GM19193 (cell line): ENCODE results near the gene AGAP1.

Experiments used
- POLR2A ChIP-seq: IDR thresholded peaks from 4 replicates; pipeline ENCODE4 v1.6.1; 2011; ENCODE audit not compliant: insufficient read depth, insufficient read length; ENCODE audit errors: extremely low read depth

AGAP1 gene

DNA sequence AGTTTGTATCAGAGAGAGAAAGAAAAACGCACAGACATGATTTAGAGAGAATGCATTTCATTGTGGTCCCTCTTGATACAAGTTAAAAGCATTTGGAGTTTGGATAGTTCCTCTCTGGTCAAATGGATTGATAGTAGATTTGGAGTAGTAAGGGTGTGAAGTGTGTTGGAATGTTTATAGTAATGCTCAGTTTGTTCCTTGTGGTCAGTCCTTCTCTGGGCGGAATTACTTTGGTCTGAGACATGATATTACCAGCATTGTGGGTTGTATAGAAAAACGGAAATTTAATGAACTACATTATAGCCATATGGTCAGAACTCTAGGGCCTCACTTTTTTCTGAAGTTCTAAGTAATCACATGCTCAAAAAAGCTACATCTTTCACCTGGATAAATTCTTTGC, 178.9 kb downstream of the AGAP1 start:
- TF ChIP-seq POLR2A: no peak

DNA sequence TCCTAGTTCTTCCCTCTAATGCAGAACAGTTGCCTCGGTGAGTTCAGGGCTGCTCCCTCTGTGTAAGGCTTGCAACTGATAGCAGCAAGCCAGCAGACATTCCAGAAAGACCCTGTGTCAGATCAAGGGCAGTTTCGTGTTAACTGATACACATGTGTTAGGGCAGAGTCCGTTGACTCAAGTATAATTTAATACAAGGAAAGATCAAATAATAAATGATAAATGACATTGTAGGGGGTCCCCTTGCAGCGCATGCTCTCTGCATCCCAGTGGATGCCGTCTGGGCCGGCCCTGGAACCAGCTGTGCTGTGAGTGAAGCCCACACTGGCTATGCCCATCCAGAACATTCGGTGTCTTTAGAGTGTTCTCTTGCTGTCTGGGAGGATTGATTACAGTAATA, 180.3 kb downstream of the AGAP1 start:
- TF ChIP-seq POLR2A: no peak

GRCh38 chr2:235674812-235675211, 181.0 kb downstream of the AGAP1 start:
- no peak for TF ChIP-seq POLR2A

DNA sequence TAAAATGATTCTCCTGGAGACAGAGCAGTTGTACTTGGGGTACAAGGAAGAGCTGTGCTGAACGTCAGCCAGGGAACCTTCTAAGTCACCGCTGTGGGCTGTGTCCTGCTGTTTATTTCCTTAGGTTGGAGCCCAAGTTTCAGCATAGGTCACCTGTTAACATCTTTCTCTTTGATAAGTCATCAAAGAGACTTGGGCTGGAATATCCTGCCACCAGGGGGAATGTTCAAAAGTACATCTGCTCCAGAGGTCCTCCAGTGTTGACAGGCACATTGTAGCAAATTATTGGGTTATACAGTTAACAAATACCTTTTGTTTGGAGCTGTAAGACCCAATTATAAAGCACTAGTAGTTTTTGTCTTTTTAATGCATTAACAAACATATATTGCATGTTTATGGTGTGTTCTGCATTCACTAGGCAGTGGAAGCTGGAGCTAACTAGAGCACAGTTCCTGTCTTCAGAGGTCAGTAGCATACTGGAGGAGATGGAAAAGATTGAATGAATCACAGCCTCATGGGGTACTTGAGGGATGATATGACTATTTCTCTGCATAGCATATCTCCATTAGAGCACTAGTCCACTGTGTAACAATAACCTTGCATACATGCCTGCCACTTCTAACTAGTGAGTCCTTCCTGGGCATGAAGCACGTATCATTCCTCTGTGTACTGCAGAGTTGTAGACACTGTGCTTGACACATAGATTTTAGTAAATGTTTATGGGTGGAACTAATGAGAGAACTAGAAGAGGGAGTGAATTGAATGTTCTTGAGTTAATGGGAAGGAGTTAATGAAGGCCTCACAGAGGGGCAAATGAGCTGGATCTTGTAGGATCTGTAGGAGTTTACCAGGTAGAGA, 182.1 kb downstream of the AGAP1 start:
- no peak for TF ChIP-seq POLR2A

DNA sequence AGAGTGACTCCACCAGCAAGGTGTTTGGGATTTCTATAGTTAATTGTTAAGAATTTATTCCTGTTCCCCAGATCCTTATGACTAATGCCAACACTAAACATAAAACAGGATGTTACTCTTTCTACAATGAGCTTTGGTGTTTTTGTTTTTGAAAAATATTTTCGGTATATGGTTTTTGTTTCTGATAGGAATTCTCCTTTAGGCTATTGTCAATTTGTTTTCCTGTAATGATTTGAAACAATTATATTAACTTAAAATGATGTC, 182.6 kb downstream of the AGAP1 start:
- TF ChIP-seq POLR2A: no peak

- no peak for TF ChIP-seq POLR2A
These were observed 183.5 kb downstream of the AGAP1 start for GRCh38 chr2:235677276-235677788.

- no peak for TF ChIP-seq POLR2A
These were observed 184.1 kb downstream of the AGAP1 start for GRCh38 chr2:235677937-235678336.

DNA sequence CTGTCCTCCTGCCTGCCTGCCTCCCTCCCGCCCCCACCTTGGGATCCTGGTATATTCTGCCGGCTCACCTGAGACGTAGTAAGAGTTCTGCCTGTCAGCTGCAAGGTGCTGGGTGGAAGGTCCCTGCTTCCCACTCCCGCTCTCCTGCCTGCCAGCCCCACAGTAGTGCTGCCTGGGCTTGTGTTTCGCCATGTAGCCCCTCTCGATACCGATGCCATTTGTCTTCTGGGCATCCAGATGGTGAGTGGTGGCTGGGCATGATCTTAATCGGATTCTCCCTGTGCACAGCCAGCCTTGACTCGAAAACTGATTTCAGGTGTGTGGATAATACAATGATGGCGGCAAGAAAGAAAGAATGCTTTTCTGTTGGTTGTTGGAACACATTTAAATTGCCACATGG, 184.9 kb downstream of the AGAP1 start:
- TF ChIP-seq POLR2A: no peak

GRCh38 chr2:235679471-235679870, 185.6 kb downstream of the AGAP1 start:
- TF ChIP-seq POLR2A: no peak

- TF ChIP-seq POLR2A: no peak
These were observed 191.3 kb downstream of the AGAP1 start for GRCh38 chr2:235685024-235685721.

DNA sequence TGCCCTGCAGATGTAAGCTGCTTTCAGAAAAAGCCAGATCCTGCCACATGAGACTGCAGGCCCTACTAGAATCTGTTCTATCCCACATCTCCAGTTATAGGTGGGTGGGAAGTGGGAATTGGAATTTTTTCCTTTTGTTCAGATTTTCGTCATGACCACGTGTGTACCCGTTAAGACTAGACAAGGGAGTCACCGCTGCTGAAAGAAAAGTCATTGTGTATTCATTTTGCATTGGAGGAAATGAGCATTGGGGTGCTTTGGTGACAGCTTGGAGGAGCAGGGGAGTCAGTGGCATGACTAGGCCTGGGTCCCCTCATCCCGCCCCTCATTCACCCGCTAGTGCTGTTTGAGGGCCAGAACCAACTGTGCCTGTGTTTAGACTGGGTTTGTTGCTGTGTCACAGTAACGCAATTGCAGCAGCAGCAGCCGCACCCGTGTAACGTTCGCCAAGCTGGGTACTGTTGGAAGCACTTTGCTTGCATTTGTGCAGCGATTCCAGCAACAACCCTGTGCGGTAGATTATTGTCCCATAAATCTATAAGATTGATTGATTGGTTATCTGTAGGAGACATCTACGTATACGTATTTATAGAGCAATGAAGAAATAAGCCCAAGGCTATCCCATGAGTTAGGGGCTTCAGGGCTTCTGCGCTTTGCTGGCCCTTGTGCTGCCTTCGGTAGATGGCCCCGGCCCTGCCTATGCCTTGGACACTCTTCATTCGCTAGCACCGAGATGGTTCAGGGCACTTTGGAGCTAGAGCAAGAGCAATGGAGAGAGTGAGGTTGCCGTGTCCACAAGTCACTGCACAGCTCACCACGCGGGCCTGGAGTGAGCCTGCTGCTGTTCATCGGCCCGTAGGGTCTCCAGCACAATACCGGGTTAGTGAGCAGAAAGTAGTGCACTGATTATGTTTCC, 194.9 kb downstream of the AGAP1 start:
- no peak for TF ChIP-seq POLR2A

DNA sequence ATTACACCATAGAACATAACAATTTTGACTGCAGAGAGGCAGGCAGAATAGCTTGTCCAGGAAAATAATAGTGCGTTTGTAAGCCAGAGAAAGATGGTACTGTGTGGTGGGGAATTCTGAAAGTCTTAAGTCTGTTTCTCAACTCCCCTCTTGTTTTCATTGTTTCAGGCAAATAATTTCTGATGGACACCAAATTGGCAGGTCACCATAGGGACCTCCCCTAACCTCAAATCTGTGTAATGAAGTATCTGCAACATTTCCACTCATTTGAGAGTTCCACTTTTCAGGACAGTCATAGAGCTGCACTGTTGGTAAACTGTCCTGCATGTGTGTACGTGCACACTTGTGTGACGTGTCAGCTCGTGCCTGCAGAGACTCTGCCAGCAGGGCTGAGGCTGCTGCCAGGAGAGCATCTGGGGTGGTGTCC, 195.6 kb downstream of the AGAP1 start:
- no peak for TF ChIP-seq POLR2A

- TF ChIP-seq POLR2A: no peak
These were observed 196.4 kb downstream of the AGAP1 start for GRCh38 chr2:235690082-235690808.

- no peak for TF ChIP-seq POLR2A
These were observed 197.1 kb downstream of the AGAP1 start for GRCh38 chr2:235690809-235691450.
